WTC11 (cell line): ENCODE results near the gene CNTFR. TPM values are rescaled to one million over a fixed set of nuclear protein-coding genes. Genes with fewer than 3 reads are reported as not detected.

Source experiments
- ATAC-seq: fragments of 200-7000 bp; cut with Tn5 transposase; 2 replicates; pipeline ENCODE4 v1.10.0; 2021; ENCODE audit warnings: mild to moderate bottlenecking, moderate library complexity
- CTCF ChIA-PET: fragments of 300-600 bp; sonication (Branson Sonifier 250); formaldehyde crosslinking; loops from one replicate; lab custom pipeline; 2021; ENCODE audit warnings: antibody characterized with exemption; lab: Charles Lee
- POLR2A ChIA-PET: fragments of 350-600 bp; sonication (Branson Sonifier 250); formaldehyde crosslinking; loops from one replicate; lab custom pipeline; 2021; ENCODE audit warnings: antibody characterized with exemption; lab: Charles Lee
- DNase-seq: peaks from one replicate; pipeline ENCODE4 v3.0.0; 2021; ENCODE audit warnings: low spot score
- H3K27ac Mint-ChIP-seq: 2 replicates; pipeline ENCODE4 v1.8.0; 2021; ENCODE audit warnings: mixed read lengths
- H3K27me3 Mint-ChIP-seq: 2 replicates; pipeline ENCODE4 v1.8.0; 2021; ENCODE audit warnings: low read depth, mild to moderate bottlenecking, moderate library complexity, mixed read lengths
- H3K36me3 Mint-ChIP-seq: 2 replicates; pipeline ENCODE4 v1.8.0; 2021; ENCODE audit warnings: mixed read lengths
- H3K4me1 Mint-ChIP-seq: 2 replicates; pipeline ENCODE4 v1.8.0; 2022; ENCODE audit warnings: mixed read lengths
- H3K4me3 Mint-ChIP-seq: 2 replicates; pipeline ENCODE4 v1.8.0; 2021; ENCODE audit warnings: mild to moderate bottlenecking, moderate library complexity, mixed read lengths
- H3K9me3 Mint-ChIP-seq: 2 replicates; pipeline ENCODE4 v1.8.0; 2021; ENCODE audit warnings: mixed read lengths
- ATF2 ChIP-seq: sonication (generic); formaldehyde crosslinking; IDR thresholded peaks from 2 replicates; pipeline ENCODE4 v1.8.1; 2022; ENCODE audit warnings: low read depth, missing genetic modification reagents, borderline replicate concordance
- ATF6 ChIP-seq: sonication (generic); formaldehyde crosslinking; IDR thresholded peaks from 2 replicates; pipeline ENCODE4 v1.8.1; 2023; ENCODE audit warnings: mild to moderate bottlenecking, missing genetic modification reagents
- EMX1 ChIP-seq: fragments of 250-450 bp; sonication (Bioruptor Pico); IDR thresholded peaks from 2 replicates; pipeline ENCODE4 v1.8.0; 2021; ENCODE audit warnings: mild to moderate bottlenecking
- ESRRA ChIP-seq: sonication (generic); formaldehyde crosslinking; IDR thresholded peaks from 2 replicates; pipeline ENCODE4 v1.8.1; 2022; ENCODE audit warnings: mild to moderate bottlenecking, missing genetic modification reagents, borderline replicate concordance
- GRHL2 ChIP-seq: fragments of 250-450 bp; sonication (Bioruptor Pico); IDR thresholded peaks from 2 replicates; pipeline ENCODE4 v1.8.0; 2022; ENCODE audit warnings: mild to moderate bottlenecking, moderate library complexity; ENCODE audit not compliant: insufficient replicate concordance, severe bottlenecking
- IRF2 ChIP-seq: sonication (generic); formaldehyde crosslinking; IDR thresholded peaks from 2 replicates; pipeline ENCODE4 v1.8.0; 2022; ENCODE audit warnings: low read depth, missing genetic modification reagents, borderline replicate concordance
- MLX ChIP-seq: sonication (generic); formaldehyde crosslinking; IDR thresholded peaks from 2 replicates; pipeline ENCODE4 v1.8.1; 2023; ENCODE audit warnings: mild to moderate bottlenecking, missing genetic modification reagents, moderate library complexity
- MXD4 ChIP-seq: fragments of 250-450 bp; sonication (Bioruptor Pico); IDR thresholded peaks from 2 replicates; pipeline ENCODE4 v1.8.0; 2021; ENCODE audit warnings: mild to moderate bottlenecking, moderate library complexity, borderline replicate concordance
- MYBL2 ChIP-seq: sonication (generic); formaldehyde crosslinking; IDR thresholded peaks from 2 replicates; pipeline ENCODE4 v1.8.1; 2023; ENCODE audit warnings: mild to moderate bottlenecking, moderate library complexity, missing genetic modification reagents
- OVOL2 ChIP-seq: fragments of 250-450 bp; sonication (Bioruptor Pico); IDR thresholded peaks from 2 replicates; pipeline ENCODE4 v1.9.0; 2021; ENCODE audit warnings: mild to moderate bottlenecking, borderline replicate concordance
- SMAD4 ChIP-seq: sonication (generic); formaldehyde crosslinking; IDR thresholded peaks from 2 replicates; pipeline ENCODE4 v1.8.0; 2022; ENCODE audit warnings: mild to moderate bottlenecking, missing genetic modification reagents
- SP1 ChIP-seq: sonication (generic); formaldehyde crosslinking; conservative IDR thresholded peaks from 2 replicates; pipeline ENCODE4 v1.8.1; 2022; ENCODE audit warnings: missing genetic modification reagents
- USF2 ChIP-seq: sonication (generic); formaldehyde crosslinking; IDR thresholded peaks from 2 replicates; pipeline ENCODE4 v1.8.1; 2023; ENCODE audit warnings: mild to moderate bottlenecking, missing genetic modification reagents, moderate library complexity
- ZBTB21 ChIP-seq: sonication (generic); formaldehyde crosslinking; IDR thresholded peaks from 2 replicates; pipeline ENCODE4 v1.8.1; 2023; ENCODE audit warnings: mild to moderate bottlenecking, missing genetic modification reagents, borderline replicate concordance
- ZNF317 ChIP-seq: sonication (generic); formaldehyde crosslinking; IDR thresholded peaks from 2 replicates; pipeline ENCODE4 v1.8.1; 2023; ENCODE audit warnings: low read depth, mild to moderate bottlenecking, moderate library complexity, missing genetic modification reagents, borderline replicate concordance
- ZNF423 ChIP-seq: fragments of 250-450 bp; sonication (Bioruptor Pico); IDR thresholded peaks from 2 replicates; pipeline ENCODE4 v2.1.2; 2022; ENCODE audit warnings: mild to moderate bottlenecking, moderate library complexity
- total RNA-seq: library from RNA; stranded (reverse); gene quantifications from 3 replicates; pipeline ENCODE4 v1.2.3, GENCODE V29; 2021

The CNTFR gene
- total RNA-seq, 1 experiment from 2014 or later = 18.0 TPM

DNA sequence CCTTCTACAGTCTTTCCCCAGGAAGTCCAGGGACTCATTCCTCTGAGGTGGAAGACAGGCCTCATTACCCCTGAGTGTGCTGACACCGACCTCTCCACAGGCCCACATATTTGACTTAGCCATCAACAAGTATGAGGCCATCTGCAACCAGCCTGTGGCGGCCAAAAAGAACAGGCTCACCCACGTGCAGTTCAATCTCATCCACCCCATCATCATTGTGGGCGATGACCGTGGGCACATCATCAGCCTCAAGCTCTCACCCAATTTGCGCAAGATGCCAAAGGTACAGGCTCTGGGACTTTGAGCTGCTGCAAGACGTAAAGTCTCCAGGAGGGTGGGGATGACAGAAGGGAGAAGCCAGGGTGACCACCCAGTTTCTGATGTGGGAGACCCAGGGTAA lies 72.3 kb downstream of the CNTFR start:
- TF ChIP-seq SMAD4 (CRISPR knock-in tag) (no peak), ZNF423 (CRISPR knock-in tag) (no peak), EMX1 (CRISPR knock-in tag) (no peak), ATF6 (CRISPR knock-in tag) (no peak), ZNF317 (CRISPR knock-in tag) (no peak), SP1 (CRISPR knock-in tag) (no peak), OVOL2 (no peak), MXD4 (CRISPR knock-in tag) (no peak), ESRRA (CRISPR knock-in tag) (no peak), USF2 (CRISPR knock-in tag) (no peak), ZBTB21 (no peak)
- Mint-ChIP-seq H3K9me3 (no peaks in the 10 kb centered on the region), H3K4me1 (peaks cover 32% of the 10 kb centered on the region), H3K4me3 (no peak overlapping the region), H3K27me3 (peaks cover 5% of the 10 kb centered on the region), H3K27ac (no peak overlapping the region), H3K36me3 (no peaks in the 10 kb centered on the region)
- ATAC-seq (no peak), DNase-seq (no peak)
- CTCF ChIA-PET = interaction anchor here (0.9 to 1.5 kb wide), 4 partner anchors 15 to 113 kb away, joined by 3 to 6 read pairs (median 4); no protein-coding TSS in a partner anchor
- POLR2A ChIA-PET = no interaction called here

DNA sequence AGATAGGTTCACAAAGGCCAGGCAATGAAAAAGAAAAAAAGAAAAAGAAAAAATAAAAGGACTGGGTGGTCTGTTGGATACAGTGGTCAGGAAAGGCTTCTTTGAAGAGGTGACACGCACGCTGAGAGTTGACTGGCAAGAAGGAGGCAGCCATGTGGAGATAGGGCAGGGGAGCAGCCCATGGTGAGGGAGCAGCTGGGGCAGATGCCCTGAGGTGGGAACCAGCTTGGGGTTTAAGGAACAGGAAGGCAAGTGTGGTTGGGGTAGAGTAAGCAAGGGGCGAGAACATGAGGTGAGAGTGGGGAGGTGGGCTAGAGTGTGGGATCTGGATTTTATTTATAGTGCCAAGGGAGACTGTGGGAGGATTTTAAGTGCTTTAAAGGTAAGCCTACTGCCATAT lies 73.6 kb downstream of the CNTFR start:
- ATAC-seq = no peak
- H3K9me3 Mint-ChIP-seq = no peaks in the 10 kb centered on the region
- DNase-seq = no peak
- ChIA-PET POLR2A (no interaction called here), CTCF (interaction anchor here (1.1 kb wide), 1 partner anchor 13 kb away, joined by 4 read pairs; no protein-coding TSS in a partner anchor)
- H3K4me1 Mint-ChIP-seq = peaks cover 41% of the 10 kb centered on the region
- no peak overlapping the region for H3K4me3 Mint-ChIP-seq
- no peaks in the 10 kb centered on the region for H3K27me3 Mint-ChIP-seq
- H3K36me3 Mint-ChIP-seq = no peaks in the 10 kb centered on the region
- H3K27ac Mint-ChIP-seq = no peak overlapping the region
- no peak for TF ChIP-seq IRF2 (CRISPR knock-in tag)
- no peak for TF ChIP-seq GRHL2 (CRISPR knock-in tag)
- no peak for TF ChIP-seq MYBL2
- no peak for TF ChIP-seq MLX

GRCh38 chr9:34514816-34515215 lies 74.7 kb downstream of the CNTFR start:
- Mint-ChIP-seq H3K27me3 (no peaks in the 10 kb centered on the region), H3K36me3 (no peaks in the 10 kb centered on the region), H3K27ac (no peak overlapping the region)
- no peak for ATAC-seq
- POLR2A ChIA-PET = no interaction called here
- TF ChIP-seq EMX1 (CRISPR knock-in tag) = no peak
- TF ChIP-seq, all 79 proteins: peak for 0
- no peak for DNase-seq
- Mint-ChIP-seq H3K4me3 (no peak overlapping the region), H3K9me3 (no peaks in the 10 kb centered on the region), H3K4me1 (peaks cover 53% of the 10 kb centered on the region)
- CTCF ChIA-PET = interaction anchor here (1.1 to 5.0 kb wide), 3 partner anchors 76 to 111 kb away, joined by 3 to 40 read pairs (median 23); no protein-coding TSS in a partner anchor

GRCh38 chr9:34514401-34514800 lies 75.1 kb downstream of the CNTFR start:
- H3K27me3 Mint-ChIP-seq = no peaks in the 10 kb centered on the region
- TF ChIP-seq GRHL2 (CRISPR knock-in tag) (no peak), ATF2 (CRISPR knock-in tag) (no peak)

More at GRCh38 chr9:34514401-34514800, 75.1 kb downstream of the CNTFR start:
- H3K36me3 Mint-ChIP-seq = no peaks in the 10 kb centered on the region
- DNase-seq (no peak), ATAC-seq (no peak)
- CTCF ChIA-PET = interaction anchor here (1.3 to 5.0 kb wide), 7 partner anchors 12 to 120 kb away, joined by 3 to 40 read pairs (median 18); partner anchors contain the start of genes DNAI1 and FAM219A
- peaks cover 56% of the 10 kb centered on the region for H3K4me1 Mint-ChIP-seq
- no peaks in the 10 kb centered on the region for H3K9me3 Mint-ChIP-seq
- POLR2A ChIA-PET = interaction anchor here (1.7 kb wide), 1 partner anchor 33 kb away, joined by 5 read pairs; no protein-coding TSS in a partner anchor
- H3K4me3 Mint-ChIP-seq = no peak overlapping the region
- H3K27ac Mint-ChIP-seq = no peak overlapping the region
